SK-N-SH (cell line): ENCODE measurements around the gene MCTP1.

Experiments used
- CTCF ChIP-seq: fragments of 200-600 bp; sonication (generic); IDR thresholded peaks from 2 replicates; pipeline ENCODE4 v1.6.1; 2017; ENCODE audit warnings: antibody characterized with exemption, mild to moderate bottlenecking, moderate library complexity
- EZH2phosphoT487 ChIP-seq: fragments of 200-600 bp; sonication (generic); IDR thresholded peaks from 2 replicates; pipeline ENCODE4 v1.6.1; 2017; ENCODE audit warnings: low read depth, mixed run types, mild to moderate bottlenecking, antibody characterized with exemption, moderate library complexity, borderline replicate concordance
- FOSL2 ChIP-seq: IDR thresholded peaks from 2 replicates; pipeline ENCODE4 v1.4.0; 2012; ENCODE audit warnings: low read depth, mild to moderate bottlenecking, moderate library complexity, borderline replicate concordance
- GABPA ChIP-seq: IDR thresholded peaks from 2 replicates; pipeline ENCODE4 v1.4.0; 2012; ENCODE audit warnings: low read depth, mild to moderate bottlenecking
- JUND ChIP-seq: IDR thresholded peaks from 2 replicates; pipeline ENCODE4 v1.4.0; 2012
- NRF1 ChIP-seq: IDR thresholded peaks from 2 replicates; pipeline ENCODE4 v1.6.1; 2012; ENCODE audit warnings: low read depth, mild to moderate bottlenecking, low read length
- RAD21 ChIP-seq: IDR thresholded peaks from 2 replicates; pipeline ENCODE4 v1.6.1; 2012; ENCODE audit warnings: mild to moderate bottlenecking, low read length
- RCOR1 ChIP-seq: fragments of 150-350 bp; IDR thresholded peaks from 2 replicates; pipeline ENCODE4 v1.6.1; 2017; ENCODE audit warnings: antibody characterized with exemption, low read length
- REST ChIP-seq: IDR thresholded peaks from 2 replicates; pipeline ENCODE4 v1.6.1; 2012; ENCODE audit warnings: mild to moderate bottlenecking, low read depth, low read length, moderate library complexity
- TCF12 ChIP-seq: IDR thresholded peaks from 2 replicates; pipeline ENCODE4 v1.4.0; 2012
- YY1 ChIP-seq: IDR thresholded peaks from 2 replicates; pipeline ENCODE4 v1.4.0; 2012; ENCODE audit warnings: low read depth, mild to moderate bottlenecking
- ZBTB33 ChIP-seq: IDR thresholded peaks from 2 replicates; pipeline ENCODE4 v1.4.0; 2012; ENCODE audit warnings: low read depth, borderline replicate concordance

- TF ChIP-seq CTCF = no peak
- TF ChIP-seq NRF1 = no peak
- no peak for TF ChIP-seq RCOR1
- no peak for TF ChIP-seq RAD21
- no peak for TF ChIP-seq YY1
- no peak for TF ChIP-seq TCF12
- TF ChIP-seq ZBTB33 = no peak
- no peak for TF ChIP-seq GABPA
- no peak for TF ChIP-seq FOSL2
- TF ChIP-seq REST = no peak
- TF ChIP-seq EZH2phosphoT487 = no peak
- TF ChIP-seq JUND = no peak
Measured at GRCh38 chr5:95090774-95091173, 194.1 kb downstream of the MCTP1 start.
